Endometrium (tissue), 2 donors: ENCODE data around the gene TIRAP.
"Not testable (repeated sequence)": the region's sequence is repeated elsewhere in the genome, so short reads cannot be mapped to it uniquely, and the experiment has no call there.

Experiments used
- FAIRE-seq: peaks from 2 replicates; lab custom pipeline; 2012; peaks lifted over from hg19 to GRCh38; lab: Jason Lieb, UNC
- donor health status: control.
- donor health status: control.

Gene TIRAP, protein sequence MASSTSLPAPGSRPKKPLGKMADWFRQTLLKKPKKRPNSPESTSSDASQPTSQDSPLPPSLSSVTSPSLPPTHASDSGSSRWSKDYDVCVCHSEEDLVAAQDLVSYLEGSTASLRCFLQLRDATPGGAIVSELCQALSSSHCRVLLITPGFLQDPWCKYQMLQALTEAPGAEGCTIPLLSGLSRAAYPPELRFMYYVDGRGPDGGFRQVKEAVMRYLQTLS

DNA sequence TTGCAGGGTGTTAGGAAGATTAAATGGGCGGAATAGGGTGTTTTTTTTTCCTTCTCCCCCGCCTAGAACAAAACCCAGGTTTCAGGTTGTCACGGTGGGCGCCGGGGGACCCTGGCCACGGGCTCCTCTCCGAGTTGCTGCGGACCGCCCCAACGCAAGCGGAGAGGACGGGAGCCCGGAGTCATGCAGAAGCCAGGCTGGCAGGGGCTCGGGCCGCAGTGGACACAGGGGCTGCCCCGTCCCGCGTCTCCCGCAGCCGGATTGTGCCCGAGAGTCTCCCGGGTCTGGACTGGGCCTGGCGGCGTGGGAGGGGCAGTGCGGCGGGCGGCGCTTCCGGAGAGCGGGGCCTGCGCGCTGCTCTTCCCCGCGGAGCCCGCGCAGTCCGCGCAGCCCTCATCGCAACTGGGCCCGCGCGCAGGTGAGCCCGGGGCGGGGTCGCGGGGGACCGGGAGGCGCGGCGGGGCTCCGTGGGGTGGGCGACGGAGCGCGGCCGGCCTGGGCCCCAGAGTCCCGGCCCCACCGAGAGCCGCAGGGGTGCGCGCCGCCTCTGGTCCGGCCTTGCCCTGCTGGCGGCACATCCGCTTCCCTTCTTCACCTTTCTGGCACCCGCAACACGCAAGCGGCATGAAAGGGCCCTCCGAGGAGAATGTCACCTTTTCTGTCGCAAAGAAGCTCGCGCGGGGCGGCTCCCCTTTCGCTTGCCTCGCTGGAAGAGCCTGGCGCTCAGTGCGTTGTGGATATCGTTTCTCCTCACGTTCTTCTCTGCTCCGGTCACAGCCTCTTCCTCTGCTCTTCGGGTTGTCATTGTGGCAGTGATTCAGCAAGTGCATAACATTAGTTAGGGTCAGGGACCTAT lies at the start of gene TIRAP:
TSS of gene TIRAP (plus strand) at position 358 of the 856 bp plus-strand sequence. CDS start 7,802 bp downstream, outside the sequence.
- FAIRE-seq = no peak

DNA sequence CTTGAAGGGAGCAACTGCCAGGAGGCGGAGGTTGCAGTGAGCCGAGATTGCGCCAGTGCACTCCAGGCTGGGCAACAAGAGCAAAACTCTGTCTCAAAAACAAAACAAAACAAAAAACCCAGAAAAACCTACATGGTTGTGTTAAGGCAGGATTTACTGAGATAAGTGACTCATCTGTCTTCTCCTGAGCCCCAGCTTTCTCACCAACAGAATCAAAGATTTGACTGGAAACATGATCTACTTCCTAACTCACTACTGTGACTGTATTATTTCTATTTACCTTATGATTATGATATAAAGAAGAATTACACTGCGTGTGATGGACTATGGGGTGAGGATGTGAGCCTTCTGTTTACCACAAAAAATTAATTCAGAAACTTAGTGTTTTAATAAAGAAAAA lies 49.5 kb upstream of the TIRAP start:
- no peak for FAIRE-seq

DNA sequence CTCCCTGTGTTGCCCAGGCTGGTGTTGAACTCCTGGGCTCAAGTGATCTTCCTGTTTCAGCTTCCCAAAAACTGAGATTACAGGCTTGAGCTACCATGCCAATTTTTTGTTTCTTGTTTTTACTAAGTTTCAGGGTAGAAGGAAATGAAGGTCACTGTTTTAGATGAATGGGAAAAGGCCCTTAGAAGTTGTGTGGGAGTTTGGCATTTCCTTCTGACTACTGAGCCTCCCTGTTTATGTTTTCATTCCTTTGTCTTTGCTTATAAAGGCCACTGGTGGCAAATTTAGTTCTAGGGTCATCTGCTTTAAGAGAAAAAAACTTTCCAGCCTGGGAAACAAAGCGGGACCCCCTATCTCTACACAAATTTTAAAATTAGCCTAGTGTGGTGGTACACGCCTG lies 36.3 kb upstream of the TIRAP start:
- FAIRE-seq = no peak

DNA sequence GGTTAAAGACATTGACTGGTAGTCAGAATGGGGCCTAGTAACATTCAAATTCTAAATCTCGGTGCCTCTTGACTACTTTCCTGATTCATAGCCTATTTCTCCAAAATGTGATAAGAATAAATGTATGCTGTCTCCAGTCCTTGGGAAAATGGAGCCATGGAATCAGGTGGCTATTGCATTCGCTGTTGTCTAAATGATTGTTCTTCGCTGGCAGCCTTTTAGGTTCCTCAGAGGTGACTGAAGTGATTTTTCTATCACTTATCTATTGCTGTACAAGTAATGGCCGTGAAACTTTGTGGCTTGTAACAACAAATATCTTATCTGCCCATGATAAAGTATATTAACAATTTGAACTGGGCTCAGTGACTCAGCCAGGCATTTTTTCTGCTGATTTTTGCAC lies 29.6 kb upstream of the TIRAP start:
- no peak for FAIRE-seq

DNA sequence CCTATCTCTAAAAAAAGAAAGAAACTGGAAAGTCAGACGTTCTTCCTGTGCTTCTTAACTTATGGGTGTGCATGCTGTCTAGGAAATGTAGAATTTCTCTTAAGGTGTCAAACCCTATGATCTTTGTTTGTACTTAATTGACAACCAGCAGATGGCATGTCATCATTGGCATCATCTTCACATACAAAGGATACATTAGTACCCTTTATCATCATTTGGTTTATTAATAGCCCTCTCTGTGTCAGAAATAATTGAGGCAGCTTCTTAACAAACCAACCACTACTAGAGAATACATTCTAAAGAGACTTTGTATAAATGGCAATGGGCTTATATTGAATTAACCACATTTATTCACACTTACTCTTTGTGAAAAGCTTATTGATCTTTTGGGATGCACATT lies 28.1 kb upstream of the TIRAP start:
- FAIRE-seq = no peak

DNA sequence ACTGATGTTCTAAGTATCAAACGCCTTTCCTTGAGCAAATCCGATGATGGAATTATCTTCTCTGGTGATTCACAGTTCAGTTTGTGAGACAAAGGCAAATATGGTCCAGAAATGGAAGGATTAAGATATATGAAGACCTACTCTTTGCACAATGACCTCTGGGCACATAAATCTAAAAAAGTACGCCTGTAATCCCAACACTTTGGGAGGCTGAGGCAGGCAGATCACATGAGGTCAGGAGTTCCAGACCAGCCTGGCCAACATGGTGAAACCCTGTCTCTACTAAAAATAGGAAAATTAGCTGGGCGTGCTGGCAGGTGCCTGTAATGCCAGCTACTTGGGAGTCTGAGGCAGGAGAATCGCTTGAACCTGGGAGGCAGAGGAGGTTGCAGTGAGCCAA lies 27.4 kb upstream of the TIRAP start:
- not testable (repeated sequence) for FAIRE-seq

DNA sequence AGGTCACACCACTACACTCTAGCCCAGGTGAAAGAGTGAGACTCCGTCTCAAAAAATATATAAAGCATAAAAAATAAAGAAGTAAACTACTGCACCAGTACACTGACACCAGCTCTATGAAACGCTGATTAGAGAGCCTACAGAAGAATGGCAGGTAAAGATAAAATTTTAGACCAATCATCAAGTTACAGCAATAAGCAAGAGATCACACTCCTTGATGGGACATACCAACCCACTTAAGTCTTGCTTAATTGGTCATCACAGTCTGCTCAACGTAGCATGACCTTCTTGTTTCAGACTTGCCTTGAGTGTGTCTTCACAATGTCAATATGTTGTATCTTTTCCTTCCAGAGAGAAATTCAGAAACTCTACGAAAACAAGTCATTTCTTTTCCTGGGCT lies 26.7 kb upstream of the TIRAP start:
- no peak for FAIRE-seq

DNA sequence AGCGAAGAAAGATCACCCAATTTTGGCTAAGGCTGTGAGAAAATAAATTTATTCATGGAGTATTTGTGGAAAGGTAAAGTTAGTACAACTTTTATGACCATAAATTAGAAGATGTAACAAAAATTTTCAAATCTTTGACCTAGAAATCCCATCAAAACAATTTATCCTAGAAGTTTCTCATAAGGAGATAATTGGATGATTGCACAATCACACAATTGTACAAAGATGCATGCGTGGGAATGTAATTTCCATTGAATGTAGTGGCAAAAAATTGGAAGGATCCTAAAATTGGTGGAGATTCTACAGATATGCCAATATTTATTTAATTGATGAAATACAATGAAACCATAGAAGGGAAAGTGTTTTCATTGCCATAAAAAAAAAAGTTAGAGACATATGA lies 25.7 kb upstream of the TIRAP start:
- FAIRE-seq = no peak

DNA sequence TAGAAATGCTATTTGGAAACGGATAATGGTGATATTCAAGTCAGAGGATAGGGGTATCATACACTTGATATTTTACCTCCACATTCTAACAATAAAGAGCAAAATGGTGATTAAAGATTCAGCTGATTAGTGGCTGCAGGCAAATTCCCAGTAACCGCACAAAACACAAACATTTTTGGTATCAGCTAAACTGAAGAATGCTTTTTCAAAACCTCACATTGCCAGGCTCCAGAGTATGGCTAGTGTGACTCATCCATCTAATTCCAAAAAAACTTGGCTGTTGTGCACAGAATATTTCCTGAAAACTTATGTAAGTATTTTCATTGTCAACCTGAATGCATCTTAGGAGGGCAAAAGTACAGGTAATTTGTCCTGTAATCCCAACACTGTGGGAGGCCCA lies 25.1 kb upstream of the TIRAP start:
- no peak for FAIRE-seq

DNA sequence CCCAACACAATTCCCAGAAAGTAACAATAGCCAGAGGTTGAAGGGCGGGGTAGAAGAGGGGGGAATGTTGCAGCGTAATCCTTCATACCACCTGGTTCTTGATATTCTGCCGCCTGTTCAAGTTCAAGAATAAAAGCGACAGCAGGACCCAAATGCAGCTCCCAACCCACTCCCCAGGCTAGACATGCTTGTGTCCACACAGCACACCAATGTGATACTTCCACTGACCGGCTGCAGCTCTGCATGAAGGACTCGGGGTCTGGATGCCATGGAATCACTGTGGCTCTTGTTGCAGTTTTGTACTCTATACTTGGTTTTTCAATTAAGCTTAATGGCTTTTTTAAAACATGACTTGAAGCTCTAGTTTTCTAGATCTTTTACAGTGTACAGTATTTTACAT lies 20.7 kb upstream of the TIRAP start:
- FAIRE-seq = no peak

DNA sequence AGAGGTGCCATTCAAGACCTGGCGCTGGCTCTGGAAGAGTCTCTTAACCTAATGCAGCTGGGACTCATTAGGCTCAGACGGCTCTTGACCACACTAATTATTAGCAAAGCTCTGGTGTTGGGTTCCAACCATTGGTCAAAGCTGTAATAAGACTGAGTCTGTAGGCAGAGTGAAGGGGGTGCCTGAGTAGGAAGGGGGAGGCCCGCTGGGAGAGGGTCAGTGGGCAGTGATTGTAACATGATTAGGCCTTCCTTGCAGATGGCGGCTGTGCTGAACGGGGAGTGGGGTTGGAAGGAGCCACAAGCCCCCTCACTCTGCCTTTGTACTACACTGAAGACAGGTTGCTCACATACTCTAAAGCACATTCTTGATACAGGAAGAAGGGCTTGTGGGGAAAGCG lies 19.4 kb upstream of the TIRAP start:
- no peak for FAIRE-seq

DNA sequence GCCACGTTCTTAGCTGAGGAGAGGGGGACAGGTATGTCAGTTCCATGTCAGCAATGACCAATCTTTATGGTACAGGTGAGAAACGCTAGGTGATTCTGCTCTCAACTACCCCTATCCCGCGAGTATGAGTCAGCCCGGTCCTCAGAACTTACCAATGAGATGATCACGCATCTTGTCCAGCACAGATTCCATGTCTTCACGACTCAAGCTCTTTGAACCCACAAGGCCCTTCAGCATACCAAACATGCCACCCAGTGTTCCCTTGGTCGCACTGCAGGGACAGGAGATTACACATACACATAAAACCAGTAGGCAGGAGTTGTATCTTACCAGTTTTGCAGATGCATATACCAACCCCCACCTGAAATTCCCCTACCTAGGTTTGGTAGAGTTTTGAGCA lies 17.1 kb upstream of the TIRAP start:
- FAIRE-seq = no peak

DNA sequence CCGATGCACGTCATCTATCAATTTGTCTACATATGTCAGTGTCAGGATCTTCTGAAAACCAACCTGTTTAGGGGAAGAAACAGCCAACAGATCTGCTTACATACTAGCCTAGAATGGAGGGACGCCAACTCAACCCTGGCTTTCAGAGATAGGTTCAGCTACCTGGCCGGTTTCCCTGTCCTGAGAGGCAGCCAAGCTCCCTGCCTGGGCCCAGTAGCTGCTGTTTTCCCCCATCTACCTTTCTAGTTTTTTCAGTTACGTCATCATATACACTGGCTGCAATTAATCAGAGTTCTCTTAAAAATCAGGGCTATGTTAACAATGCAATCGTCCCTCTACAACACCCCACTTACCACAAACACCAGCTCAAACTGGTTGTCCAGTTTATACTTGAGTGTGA lies 15.2 kb upstream of the TIRAP start:
- no peak for FAIRE-seq

DNA sequence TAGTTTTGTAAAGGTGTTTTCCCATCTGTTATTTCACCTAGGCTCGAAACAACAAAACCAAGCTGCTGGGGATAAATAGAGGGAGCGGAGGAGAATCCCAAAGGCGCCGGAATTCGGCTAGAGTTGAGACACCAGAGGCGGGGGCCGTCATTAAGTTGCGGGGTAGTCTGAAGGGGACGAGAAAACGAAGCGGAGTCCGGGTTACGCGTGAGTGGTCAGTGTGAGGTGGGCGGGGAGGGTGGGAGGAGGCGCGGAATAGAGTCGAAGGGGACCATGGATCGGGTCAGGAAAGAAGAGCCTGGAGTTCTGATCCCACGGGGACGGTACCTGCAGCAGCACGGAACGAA lies 14.6 kb upstream of the TIRAP start:
- FAIRE-seq = no peak

DNA sequence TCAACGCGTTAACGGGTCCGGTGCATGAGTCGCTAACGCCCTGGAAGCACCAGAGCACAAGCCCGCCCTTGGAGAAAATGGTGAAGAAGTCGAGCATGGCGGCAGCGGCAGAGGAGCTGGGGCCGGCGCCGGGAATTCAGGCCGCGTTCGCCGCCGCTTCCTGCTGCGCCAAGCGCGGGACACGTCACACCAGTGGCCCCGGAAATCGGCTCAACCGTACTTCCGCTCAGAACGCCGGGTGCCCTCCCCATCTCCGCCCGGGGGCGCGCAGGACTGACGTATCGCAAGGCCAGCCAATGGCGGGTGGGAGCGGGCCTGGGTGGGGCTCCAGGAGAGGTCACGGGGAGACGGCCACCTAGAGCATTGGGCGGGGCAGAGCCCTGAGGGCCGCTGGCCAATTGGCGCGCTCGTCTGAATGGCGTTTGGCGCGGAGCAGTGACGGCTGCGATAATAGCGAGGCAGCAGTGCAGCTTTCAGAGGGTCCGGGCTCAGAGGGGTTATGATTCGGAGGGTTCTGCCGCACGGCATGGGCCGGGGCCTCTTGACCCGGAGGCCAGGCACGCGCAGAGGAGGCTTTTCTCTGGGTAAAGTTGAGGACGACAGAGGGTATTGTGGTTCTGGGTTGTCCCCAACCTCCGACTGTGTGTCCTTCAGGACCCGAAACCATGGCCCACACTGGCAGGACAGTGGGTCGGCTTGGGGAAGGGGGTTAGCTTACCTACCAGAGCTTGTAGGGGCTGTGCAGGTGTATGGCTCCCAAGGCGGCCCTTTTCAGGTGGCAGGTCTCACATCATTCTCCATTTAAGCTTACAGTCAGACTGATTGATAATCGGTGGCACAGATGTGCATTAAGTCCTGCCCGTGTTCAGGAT lies 13.9 kb upstream of the TIRAP start, which contains the start of the genes FOXRED1 and SRPRA:
TSS of gene FOXRED1 (plus strand) at position 447 of the 872 bp plus-strand sequence. CDS start at position 500, 53 bp downstream.
TSS of gene SRPRA (minus strand) at position 188 of the 872 bp plus-strand sequence. CDS start at position 97, 91 bp downstream.
- peak; percentile 94 for FAIRE-seq

DNA sequence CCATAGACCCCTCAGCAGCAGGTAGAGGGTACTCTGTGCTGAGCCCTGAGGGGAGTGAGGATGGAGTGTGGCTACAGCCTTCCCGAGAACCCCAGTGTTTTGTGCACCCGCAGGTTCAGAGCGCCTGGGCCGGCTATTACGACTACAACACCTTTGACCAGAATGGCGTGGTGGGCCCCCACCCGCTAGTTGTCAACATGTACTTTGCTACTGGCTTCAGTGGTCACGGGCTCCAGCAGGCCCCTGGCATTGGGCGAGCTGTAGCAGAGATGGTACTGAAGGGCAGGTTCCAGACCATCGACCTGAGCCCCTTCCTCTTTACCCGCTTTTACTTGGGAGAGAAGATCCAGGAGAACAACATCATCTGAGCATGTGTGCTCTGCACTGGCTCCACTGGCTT lies 5.6 kb upstream of the TIRAP start:
- FAIRE-seq = no peak

DNA sequence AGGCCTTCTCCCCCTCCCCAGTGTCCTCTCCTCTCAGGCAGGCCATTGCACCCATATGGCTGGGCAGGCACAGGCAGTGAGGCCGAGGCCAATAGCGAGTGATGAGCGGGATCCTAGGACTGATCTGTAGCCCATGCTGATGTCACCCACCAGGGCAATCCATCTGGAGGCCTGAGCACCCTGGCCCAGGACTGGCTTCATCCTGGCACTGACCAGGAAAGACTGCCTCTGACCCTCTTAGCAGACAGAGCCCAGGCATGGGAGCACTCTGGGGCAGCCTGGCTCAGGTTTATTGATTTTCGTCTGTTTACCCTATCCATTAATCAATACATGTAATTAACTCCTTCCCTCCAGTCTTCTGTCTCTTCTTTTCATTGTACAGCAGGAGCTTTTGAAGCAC lies 5.1 kb upstream of the TIRAP start:
- FAIRE-seq = no peak

DNA sequence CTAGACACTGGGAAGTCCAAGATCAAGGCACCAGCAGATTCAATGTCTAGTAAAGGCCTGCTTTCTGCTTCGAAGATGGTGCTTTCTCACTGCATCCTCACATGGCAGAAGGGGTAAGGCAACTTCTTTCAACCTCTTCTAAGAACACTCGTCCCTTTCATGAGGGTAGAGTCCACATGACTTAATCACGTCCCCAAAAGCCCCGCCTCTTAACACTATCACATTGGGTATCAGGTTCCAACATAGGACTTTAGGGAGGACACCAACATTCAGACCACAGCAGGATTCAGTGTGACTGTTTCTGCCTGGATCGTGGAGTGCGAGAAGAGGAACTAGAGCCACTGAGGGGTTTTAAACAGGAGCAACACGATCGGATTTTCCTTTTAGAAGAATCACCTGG lies 3.7 kb upstream of the TIRAP start:
- FAIRE-seq = no peak

DNA sequence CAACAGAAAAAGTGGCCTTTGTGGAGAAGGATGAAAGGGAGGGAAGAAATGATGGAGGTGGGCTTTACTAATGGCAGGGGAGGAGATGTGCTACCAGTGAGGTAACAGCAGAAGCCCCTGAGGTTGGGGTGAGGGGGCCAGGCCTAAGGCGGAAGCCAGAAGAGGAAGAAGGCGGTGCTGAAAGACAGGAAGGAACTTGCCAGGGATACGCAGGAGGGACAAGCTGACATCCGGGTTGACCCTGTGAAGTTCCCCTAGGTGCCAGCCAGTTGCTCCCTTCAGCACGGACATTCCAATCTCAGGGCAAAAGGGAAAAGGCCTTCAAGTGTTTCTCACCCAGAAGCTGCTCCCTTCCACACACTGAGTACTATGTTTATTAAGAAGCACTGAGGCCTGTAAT lies 2.3 kb upstream of the TIRAP start:
- no peak for FAIRE-seq

DNA sequence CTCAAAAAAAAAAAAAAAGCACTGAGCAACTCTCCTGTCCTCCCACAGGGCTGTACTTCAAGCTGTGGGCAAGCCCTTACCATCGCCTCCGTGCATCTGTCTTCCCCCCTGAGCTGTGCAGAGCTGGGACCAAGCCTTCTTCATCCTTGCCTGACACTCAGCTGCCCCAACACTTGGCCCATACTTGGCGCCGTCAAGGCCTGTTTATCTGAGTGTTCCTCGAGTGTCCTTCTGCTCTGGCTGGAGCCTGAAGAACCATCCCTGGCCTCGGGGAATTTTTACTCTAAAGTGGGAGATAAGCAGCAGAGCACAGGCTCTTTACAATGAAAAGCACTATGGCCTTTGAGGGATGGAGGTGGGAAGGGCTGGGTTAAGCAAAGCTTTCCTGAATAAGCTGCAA lies 1.6 kb upstream of the TIRAP start:
- no peak for FAIRE-seq

DNA sequence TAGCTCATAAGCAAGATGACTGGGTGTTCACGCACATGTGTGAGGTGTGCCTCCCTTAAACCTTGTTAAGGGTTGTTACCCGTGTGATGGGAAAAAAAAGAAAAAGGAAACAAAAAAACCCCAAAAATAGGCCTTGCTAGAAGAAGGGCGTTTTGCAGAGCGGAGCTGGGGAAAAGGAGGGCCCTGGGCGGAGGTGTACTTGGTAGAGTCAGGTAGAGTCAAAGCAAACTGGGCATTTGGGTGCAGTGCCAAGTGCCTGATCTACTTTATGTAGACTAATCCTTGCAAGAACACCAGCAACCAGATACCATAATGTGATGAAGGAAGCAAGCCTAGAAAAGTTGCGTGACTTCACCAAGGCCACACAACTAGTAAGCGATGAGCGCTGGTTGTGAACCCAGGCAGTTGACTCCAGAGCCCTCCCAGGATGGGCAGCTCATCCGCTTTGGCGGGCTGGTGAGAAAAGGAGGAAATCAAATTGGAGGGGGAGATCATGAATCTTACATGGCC lies 1.2 kb upstream of the TIRAP start:
- FAIRE-seq = no peak

DNA sequence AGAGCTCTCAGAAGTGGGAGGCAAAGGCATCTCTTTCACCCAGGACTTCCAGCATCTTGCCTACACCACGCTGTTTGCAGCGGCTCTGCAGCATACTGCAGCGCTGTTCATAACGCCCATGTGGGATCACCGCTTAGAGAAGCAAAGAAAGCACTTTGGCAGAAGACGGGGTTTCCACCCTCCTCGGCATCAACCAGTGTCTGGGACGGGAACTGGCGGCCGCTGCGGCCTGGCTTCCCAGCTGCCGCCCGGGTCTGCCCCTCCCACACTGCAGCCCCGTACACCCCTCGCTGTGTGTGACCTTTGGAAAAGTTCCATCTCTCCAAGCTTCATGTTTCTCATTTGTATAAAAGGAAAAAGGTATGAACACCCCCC lies 545 bp upstream of the TIRAP start:
- no peak for FAIRE-seq

DNA sequence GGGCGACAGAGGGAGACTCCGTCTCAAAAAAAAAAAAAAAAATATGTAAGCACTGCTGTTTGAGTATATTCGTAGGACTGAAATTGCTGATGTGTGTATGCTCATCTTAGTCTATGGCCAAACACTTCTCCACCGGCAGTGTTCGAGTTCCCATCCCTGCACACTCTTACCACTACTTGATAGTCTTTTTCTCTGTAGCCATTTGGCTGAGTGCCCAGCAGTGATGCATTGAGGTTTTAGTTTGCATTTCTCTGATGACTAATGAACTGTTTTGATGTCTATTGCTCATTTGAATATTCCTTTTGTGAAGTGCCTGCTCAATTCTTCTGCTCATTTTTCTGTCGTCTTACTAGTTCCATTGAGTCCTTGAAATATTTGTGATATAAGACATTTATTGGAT lies 1.9 kb downstream of the TIRAP start:
- no peak for FAIRE-seq
